GM20000 (cell line): ENCODE results near the gene DNAJC28.

Experiments used
- DNase-seq: peaks from one replicate; pipeline ENCODE4 v3.0.0; 2012; ENCODE audit warnings: low spot score
- TF ChIP-seq, protein P1 (sequence below): IDR thresholded peaks from 2 replicates; pipeline ENCODE4 v1.5.1; 2012; ENCODE audit warnings: mild to moderate bottlenecking, control low read depth; ENCODE audit errors: extremely low read depth, missing control alignments

Gene DNAJC28

DNA sequence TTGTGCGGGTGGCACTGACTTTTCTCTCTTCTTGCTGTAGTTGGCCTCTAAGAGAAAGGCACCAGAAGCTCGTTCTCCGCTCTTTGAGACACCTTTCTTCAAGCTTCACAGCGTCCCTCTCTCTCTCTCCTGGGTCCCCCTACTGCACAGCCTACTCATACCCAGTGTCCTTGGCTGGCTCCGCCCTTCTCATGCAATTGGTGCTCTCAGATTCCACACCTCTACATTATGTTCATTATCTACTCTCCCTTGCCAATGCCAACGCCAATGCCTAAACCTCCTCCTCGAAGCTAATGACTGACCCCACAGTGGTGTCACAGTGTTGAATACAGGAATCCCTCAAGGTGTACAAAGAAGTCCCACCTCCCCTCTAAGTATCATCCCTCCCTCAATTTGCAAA, 4.8 kb upstream of the DNAJC28 start:
- TF ChIP-seq, protein P1, sequence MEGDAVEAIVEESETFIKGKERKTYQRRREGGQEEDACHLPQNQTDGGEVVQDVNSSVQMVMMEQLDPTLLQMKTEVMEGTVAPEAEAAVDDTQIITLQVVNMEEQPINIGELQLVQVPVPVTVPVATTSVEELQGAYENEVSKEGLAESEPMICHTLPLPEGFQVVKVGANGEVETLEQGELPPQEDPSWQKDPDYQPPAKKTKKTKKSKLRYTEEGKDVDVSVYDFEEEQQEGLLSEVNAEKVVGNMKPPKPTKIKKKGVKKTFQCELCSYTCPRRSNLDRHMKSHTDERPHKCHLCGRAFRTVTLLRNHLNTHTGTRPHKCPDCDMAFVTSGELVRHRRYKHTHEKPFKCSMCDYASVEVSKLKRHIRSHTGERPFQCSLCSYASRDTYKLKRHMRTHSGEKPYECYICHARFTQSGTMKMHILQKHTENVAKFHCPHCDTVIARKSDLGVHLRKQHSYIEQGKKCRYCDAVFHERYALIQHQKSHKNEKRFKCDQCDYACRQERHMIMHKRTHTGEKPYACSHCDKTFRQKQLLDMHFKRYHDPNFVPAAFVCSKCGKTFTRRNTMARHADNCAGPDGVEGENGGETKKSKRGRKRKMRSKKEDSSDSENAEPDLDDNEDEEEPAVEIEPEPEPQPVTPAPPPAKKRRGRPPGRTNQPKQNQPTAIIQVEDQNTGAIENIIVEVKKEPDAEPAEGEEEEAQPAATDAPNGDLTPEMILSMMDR = no peak
- no peak for DNase-seq

DNA sequence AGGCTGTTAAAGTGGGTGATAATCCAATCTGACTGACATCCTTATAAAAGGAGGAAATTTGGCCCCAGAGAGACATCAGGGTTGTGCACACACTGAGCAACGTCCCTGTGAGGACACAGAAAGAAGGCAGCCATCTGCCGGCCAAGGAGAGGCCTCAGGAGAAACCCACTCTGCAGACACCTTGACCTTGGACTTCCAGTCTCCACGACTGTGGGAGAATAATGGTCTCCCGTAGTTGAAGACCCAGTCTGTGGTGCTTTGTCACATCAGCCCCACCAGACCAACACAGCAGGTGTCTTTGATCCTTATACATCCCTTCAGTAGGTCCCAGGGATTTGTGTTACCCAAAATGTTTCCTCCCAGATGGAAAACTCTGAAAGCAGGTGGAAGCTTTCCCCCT, 4.2 kb upstream of the DNAJC28 start:
- no peak for DNase-seq
- TF ChIP-seq, protein P1 = no peak

DNA sequence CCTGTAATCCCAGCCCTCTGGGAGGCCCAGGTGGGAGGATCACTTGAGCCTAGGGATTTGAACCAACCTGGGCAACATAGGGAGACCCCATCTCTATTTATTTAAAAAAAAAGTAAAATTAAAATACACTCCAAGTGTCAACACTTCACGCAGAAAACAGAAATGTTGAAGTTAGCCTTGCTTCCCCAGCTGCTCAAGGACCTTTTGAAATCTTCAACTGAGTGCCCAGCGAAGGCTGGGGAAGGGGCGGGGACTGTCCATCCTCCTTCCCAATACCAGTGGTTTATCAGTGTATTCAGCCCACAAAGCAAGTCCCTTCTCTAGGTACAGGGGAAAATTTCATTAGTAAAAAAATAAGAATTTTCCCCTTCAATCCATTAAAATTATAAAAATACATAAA, 2.2 kb upstream of the DNAJC28 start:
- no peak for DNase-seq
- TF ChIP-seq, protein P1 = no peak

DNA sequence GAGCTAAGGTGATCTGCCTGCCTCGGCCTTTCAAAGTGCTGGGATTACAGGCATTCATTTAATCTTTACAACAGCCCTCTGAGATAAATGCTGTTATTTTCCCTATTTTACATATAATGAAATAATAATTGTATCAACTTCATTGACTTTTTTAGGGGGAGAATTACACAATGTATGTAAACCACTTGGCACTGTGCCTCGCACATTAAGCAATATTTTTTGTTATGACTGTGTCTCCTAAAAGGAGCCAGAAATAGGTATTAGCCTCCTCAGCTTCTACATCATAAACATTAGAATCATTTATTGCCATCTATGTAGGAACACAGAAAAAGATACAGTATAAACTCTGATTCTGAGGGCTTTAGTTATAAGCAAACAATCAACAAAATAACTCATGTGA, 1.1 kb upstream of the DNAJC28 start:
- no peak for DNase-seq
- TF ChIP-seq, protein P1 = no peak

DNA sequence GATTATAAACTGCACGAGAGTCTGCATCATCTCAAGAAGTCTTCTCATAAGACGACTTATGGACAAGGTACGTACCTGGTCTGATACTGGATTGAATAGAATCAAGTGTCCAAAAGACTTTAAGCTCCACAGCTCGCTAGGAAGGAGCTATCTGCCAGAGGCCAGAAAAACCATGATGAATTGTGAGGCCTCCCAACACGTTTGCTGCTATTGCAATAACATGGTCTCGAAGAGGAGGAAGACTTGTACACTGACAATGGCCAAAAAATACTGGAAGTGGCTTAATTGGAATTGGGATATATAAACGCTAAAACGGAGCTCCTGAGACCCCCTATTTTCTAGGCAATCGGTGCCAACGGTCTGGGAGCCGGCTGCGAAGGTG, 534 bp downstream of the DNAJC28 start:
- TF ChIP-seq, protein P1 = no peak
- peak; percentile 18 for DNase-seq

DNA sequence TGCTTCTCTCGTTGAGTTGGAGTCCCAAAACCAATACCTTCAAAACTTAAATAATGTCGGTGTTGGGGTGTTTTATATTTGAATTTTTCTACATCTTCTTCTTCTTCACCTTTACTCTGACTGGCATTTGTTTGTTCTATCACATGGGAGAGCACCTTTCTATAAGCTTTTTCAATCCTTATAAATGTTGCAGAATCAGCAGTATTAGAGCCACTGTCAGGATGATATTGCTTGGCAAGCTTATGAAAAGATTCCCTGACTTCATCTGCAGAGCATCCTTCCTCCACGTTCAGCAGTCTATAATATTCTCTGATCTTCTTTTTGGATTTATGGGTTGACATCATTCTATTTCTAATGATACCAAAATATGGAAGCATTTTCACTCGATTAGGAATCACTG, 2.6 kb downstream of the DNAJC28 start:
- no peak for DNase-seq
- TF ChIP-seq, protein P1 = no peak

DNA sequence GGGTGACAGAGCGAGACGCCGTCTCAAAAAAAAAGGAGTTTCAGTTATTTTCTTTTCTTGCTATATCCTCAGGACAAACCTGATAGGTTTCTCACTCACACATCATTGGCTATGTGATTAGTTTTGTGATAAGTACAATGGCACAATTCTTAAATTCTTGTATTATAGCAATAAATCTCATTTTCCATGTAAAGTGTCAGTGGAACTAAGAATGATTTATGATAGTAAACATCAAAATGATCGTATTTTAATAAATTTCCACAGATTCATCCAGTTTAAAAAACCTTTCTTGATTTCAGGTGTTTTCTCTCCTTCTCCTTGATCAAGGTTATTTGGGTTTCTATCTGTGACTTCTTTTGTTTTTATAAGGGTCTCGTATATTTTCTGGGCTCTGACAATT, 3.5 kb downstream of the DNAJC28 start:
- TF ChIP-seq, protein P1 = no peak
- DNase-seq = no peak
